NT2/D1 (cell line): ENCODE results near the gene FUNDC2.

ENCODE experiments used
- DNase-seq: peaks from one replicate; pipeline ENCODE4 v3.0.0-alpha.2; 2011; ENCODE audit warnings: low read depth, low spot score
- H3K27me3 ChIP-seq: 2 replicates; pipeline ENCODE4 v1.6.0; 2011; ENCODE audit warnings: mild to moderate bottlenecking; ENCODE audit not compliant: insufficient read length, insufficient read depth
- H3K36me3 ChIP-seq: 2 replicates; pipeline ENCODE4 v1.6.1; 2011; ENCODE audit warnings: mild to moderate bottlenecking, low read length, mixed read lengths; ENCODE audit not compliant: insufficient read depth, insufficient read length
- H3K4me1 ChIP-seq: 2 replicates; pipeline ENCODE4 v1.5.1; 2011; ENCODE audit not compliant: insufficient read depth, insufficient read length
- H3K4me3 ChIP-seq: 2 replicates; pipeline ENCODE4 v1.5.1; 2011; ENCODE audit warnings: low read depth; ENCODE audit not compliant: insufficient read length
- H3K9ac ChIP-seq: 2 replicates; pipeline ENCODE4 v1.6.0; 2011; ENCODE audit warnings: low read depth; ENCODE audit not compliant: insufficient read length
- H3K9me3 ChIP-seq: 2 replicates; pipeline ENCODE4 v1.5.1; 2011; ENCODE audit warnings: mild to moderate bottlenecking, low read length; ENCODE audit not compliant: insufficient read depth
- SUZ12 ChIP-seq: IDR thresholded peaks from 2 replicates; pipeline ENCODE4 v1.6.1; 2011; ENCODE audit not compliant: insufficient read length, insufficient read depth; ENCODE audit errors: extremely low read depth
- YY1 ChIP-seq: IDR thresholded peaks from 2 replicates; pipeline ENCODE4 v1.6.1; 2011; ENCODE audit not compliant: insufficient read length, insufficient read depth
- ZNF274 ChIP-seq: IDR thresholded peaks from 2 replicates; pipeline ENCODE4 v1.6.1; 2011; ENCODE audit warnings: mild to moderate bottlenecking, low read depth, low read length

The FUNDC2 gene

GRCh38 chrX:155052738-155053498 lies 26.3 kb downstream of the FUNDC2 start:
- no peaks in the 10 kb centered on the region for H3K4me1 ChIP-seq
- no peak for DNase-seq
- no peak overlapping the region for H3K9ac ChIP-seq

GRCh38 chrX:155053656-155054055 lies 27.0 kb downstream of the FUNDC2 start:
- H3K4me3 ChIP-seq, result no peak overlapping the region
- H3K4me1 ChIP-seq, result no peaks in the 10 kb centered on the region
- no peaks in the 10 kb centered on the region for H3K27me3 ChIP-seq
- no peak overlapping the region for H3K9ac ChIP-seq
- H3K36me3 ChIP-seq, result peaks cover 7% of the 10 kb centered on the region
- H3K9me3 ChIP-seq, result no peaks in the 10 kb centered on the region
- no peak for TF ChIP-seq ZNF274
- no peak for TF ChIP-seq SUZ12
- TF ChIP-seq YY1, result no peak
- no peak for DNase-seq

More at GRCh38 chrX:155052738-155053498, 26.3 kb downstream of the FUNDC2 start:
- no peaks in the 10 kb centered on the region for H3K9me3 ChIP-seq
- H3K36me3 ChIP-seq, result peaks cover 5% of the 10 kb centered on the region
- H3K27me3 ChIP-seq, result no peaks in the 10 kb centered on the region
- no peak overlapping the region for H3K4me3 ChIP-seq
- TF ChIP-seq YY1 (no peak), SUZ12 (no peak), ZNF274 (no peak)

GRCh38 chrX:155054255-155054654 lies 27.6 kb downstream of the FUNDC2 start:
- no peak for DNase-seq
- Histone ChIP-seq H3K4me3 (no peak overlapping the region), H3K9me3 (no peaks in the 10 kb centered on the region), H3K36me3 (peaks cover 7% of the 10 kb centered on the region), H3K9ac (no peak overlapping the region), H3K27me3 (no peaks in the 10 kb centered on the region), H3K4me1 (no peaks in the 10 kb centered on the region)
- TF ChIP-seq ZNF274 (no peak), SUZ12 (no peak), YY1 (no peak)

DNA sequence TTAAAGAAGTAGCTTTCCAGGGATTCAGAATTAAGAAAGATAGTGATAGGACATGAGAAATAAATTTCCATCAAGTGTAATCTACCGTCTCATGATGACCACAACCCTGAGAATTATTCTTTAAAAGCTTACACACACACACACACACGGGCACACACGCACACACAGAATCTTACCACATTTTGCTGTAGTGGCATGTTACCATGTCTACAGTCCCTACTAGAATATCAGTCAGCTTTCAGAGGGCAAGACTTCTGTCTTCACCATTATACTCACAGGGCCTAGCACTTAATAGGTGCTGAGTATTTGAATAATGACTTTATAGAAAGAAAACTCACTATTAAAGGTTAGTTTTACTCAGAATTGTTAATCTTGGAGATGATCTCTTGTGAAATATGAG lies 28.9 kb downstream of the FUNDC2 start:
- DNase-seq, result no peak

DNA sequence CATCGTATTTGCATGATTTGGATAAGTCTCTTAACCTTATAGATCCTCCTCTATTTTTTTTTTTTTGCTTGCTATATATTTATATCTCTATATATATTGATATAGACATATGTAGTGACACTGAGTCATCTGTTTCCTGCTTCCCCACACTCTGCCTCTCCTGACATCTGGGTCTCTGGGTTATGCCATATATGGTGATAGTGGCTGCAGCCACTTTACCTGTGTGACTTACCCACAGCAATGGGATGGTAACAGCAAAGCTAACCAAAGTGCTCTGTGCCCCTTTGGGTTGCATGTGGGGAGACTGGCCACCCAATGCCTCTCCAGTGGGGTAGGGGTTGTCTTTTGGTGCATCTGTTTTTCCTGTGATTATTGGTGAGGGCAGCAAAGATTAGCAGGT lies 29.8 kb downstream of the FUNDC2 start:
- H3K9me3 ChIP-seq, result no peaks in the 10 kb centered on the region
- no peak for DNase-seq
- no peaks in the 10 kb centered on the region for H3K4me1 ChIP-seq
- H3K9ac ChIP-seq, result no peak overlapping the region
- H3K36me3 ChIP-seq, result peaks cover 3% of the 10 kb centered on the region
- TF ChIP-seq ZNF274, result no peak
- no peak for TF ChIP-seq SUZ12
- no peak for TF ChIP-seq YY1
- H3K27me3 ChIP-seq, result no peaks in the 10 kb centered on the region
- H3K4me3 ChIP-seq, result no peak overlapping the region

More for the DNA sequence above, 28.9 kb downstream of the FUNDC2 start:
- H3K9ac ChIP-seq, result no peak overlapping the region
- H3K9me3 ChIP-seq, result no peaks in the 10 kb centered on the region
- peaks cover 3% of the 10 kb centered on the region for H3K36me3 ChIP-seq
- no peaks in the 10 kb centered on the region for H3K4me1 ChIP-seq
- H3K27me3 ChIP-seq, result no peaks in the 10 kb centered on the region
- H3K4me3 ChIP-seq, result no peak overlapping the region
- no peak for TF ChIP-seq YY1
- TF ChIP-seq SUZ12, result no peak
- no peak for TF ChIP-seq ZNF274

- H3K9me3 ChIP-seq, result no peaks in the 10 kb centered on the region
- H3K36me3 ChIP-seq, result peaks cover 3% of the 10 kb centered on the region
- H3K27me3 ChIP-seq, result no peaks in the 10 kb centered on the region
- no peaks in the 10 kb centered on the region for H3K4me1 ChIP-seq
- no peak for TF ChIP-seq ZNF274
- H3K9ac ChIP-seq, result no peak overlapping the region
- DNase-seq, result peak; percentile 38
- H3K4me3 ChIP-seq, result no peak overlapping the region
These were observed 30.5 kb downstream of the FUNDC2 start for GRCh38 chrX:155056877-155057792.

GRCh38 chrX:155061760-155062159 lies 35.1 kb downstream of the FUNDC2 start:
- TF ChIP-seq ZNF274 (no peak), YY1 (no peak), SUZ12 (no peak)
- DNase-seq, result no peak
- peaks cover 3% of the 10 kb centered on the region for H3K36me3 ChIP-seq

More at GRCh38 chrX:155061760-155062159, 35.1 kb downstream of the FUNDC2 start:
- no peak overlapping the region for H3K9ac ChIP-seq
- H3K4me3 ChIP-seq, result no peak overlapping the region
- no peaks in the 10 kb centered on the region for H3K27me3 ChIP-seq
- H3K4me1 ChIP-seq, result no peaks in the 10 kb centered on the region
- no peaks in the 10 kb centered on the region for H3K9me3 ChIP-seq
